ENCODE results near the gene DYTN.

The DYTN gene

DNA sequence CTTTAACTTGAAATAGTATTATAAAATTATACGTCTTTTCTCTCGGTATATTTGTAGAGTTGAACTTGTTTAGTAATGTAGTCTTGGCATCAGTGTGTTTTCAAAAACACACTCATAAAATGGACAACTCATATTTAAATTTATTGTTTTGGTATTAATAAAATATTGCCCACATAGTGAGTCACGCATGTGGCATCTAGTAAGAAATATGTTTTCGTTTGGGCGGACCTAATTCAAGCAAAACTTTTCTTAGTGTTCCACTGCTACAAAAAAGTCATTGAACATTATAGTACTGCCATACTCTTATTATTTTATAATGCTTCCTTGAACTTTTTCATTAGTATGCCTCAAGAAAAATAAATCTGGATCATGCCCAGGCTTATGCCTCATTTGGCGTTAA, 107.0 kb downstream of the DYTN start:
- no peak for DNase-seq

DNA sequence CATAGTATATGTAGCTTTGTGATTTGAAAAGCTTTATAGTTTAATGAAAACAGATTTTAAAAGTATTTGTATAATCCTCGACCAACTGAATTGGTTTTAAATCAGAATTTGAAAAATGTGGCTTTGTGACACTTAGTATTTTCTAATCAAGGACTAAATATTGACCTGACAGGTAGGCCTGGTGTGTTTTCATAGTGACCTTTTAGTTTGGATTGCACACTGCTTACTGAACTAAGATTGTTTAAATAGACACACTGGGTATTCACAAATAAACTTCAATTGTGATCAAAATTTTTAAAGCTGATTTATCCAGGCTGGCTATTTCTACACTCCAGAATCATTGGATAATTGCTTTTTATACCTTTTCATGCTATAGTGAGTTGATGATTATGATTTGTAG, 107.7 kb downstream of the DYTN start:
- DNase-seq: no peak

- DNase-seq: no peak
These were observed 115.0 kb downstream of the DYTN start for GRCh38 chr2:206603243-206603642.
